A673 (cell line): ENCODE data around the gene CPNE5.

Source experiments
- CTCF ChIP-seq: fragments of 300-800, 200-600 bp; sonication (generic); conservative IDR thresholded peaks from 2 replicates; pipeline ENCODE4 v1.5.1; 2017; ENCODE audit warnings: low read depth, mild to moderate bottlenecking, antibody characterized with exemption, low read length, moderate library complexity, mixed read lengths
- EZH2 ChIP-seq: fragments of 200-600 bp; sonication (generic); IDR thresholded peaks from 2 replicates; pipeline ENCODE4 v1.6.1; 2017; ENCODE audit warnings: borderline replicate concordance, low read depth, mild to moderate bottlenecking, mixed read lengths, antibody characterized with exemption, low read length; ENCODE audit not compliant: poor library complexity, severe bottlenecking

- TF ChIP-seq CTCF, result no peak
- no peak for TF ChIP-seq EZH2
Observed at GRCh38 chr6:36857325-36857724, 18.1 kb upstream of the CPNE5 start.
